Transverse colon (tissue), 4 donors: ENCODE data around the gene SRI. TPM values are rescaled to one million over a fixed set of nuclear protein-coding genes. Genes with fewer than 3 reads are reported as not detected.
"Not testable (repeated sequence)": the region's sequence is repeated elsewhere in the genome, so short reads cannot be mapped to it uniquely, and the experiment has no call there.

ENCODE experiments used
- DNase-seq: peaks from one replicate; pipeline ENCODE4 v3.0.0-alpha.2; 2019
- H3K27ac ChIP-seq, 4 donors: fragments of 200-600 bp; sonication (generic); 2 replicates each; pipeline ENCODE4 v1.5.1; 2016 to 2018; ENCODE audit warnings: inconsistent platforms in 4 of 4
- H3K27me3 ChIP-seq: fragments of 200-600 bp; sonication (generic); 2 replicates; pipeline ENCODE4 v1.5.1; 2017; ENCODE audit warnings: inconsistent platforms
- H3K36me3 ChIP-seq, 4 donors: fragments of 200-600 bp; sonication (generic); 2 replicates each; pipeline ENCODE4 v1.5.1; 2017 to 2019; ENCODE audit warnings: inconsistent platforms in 4 of 4
- H3K4me1 ChIP-seq, 4 donors: fragments of 200-600 bp; sonication (generic); 2 replicates each; pipeline ENCODE4 v1.5.1; 2017 to 2020; ENCODE audit warnings: inconsistent platforms in 4 of 4
- H3K4me3 ChIP-seq, 4 donors: fragments of 200-600 bp; sonication (generic); 1 replicate in 1 of 4; 2 replicates in 3 of 4; pipeline versions ENCODE4 v1.5.1 to v1.6.1; 2017 to 2019; ENCODE audit warnings: inconsistent platforms in 4 of 4
- H3K9me3 ChIP-seq, 2 donors: fragments of 200-600 bp; sonication (generic); 2 replicates each; pipeline ENCODE4 v1.5.1; 2017 to 2019; ENCODE audit warnings: inconsistent platforms in 2 of 2
- EP300 ChIP-seq: sonication (generic); formaldehyde crosslinking; IDR thresholded peaks from one replicate; pipeline ENCODE4 v1.6.1; 2017; ENCODE audit warnings: antibody characterized with exemption, low read depth
- POLR2A ChIP-seq: fragments of 450-650 bp; IDR thresholded peaks from one replicate; pipeline ENCODE4 v1.6.1; 2016; ENCODE audit warnings: antibody characterized with exemption, mild to moderate bottlenecking, moderate library complexity
- POLR2AphosphoS5 ChIP-seq, 3 donors: sonication (generic); formaldehyde crosslinking; IDR thresholded peaks; one replicate each; pipeline ENCODE4 v1.6.1; 2016; ENCODE audit warnings: antibody characterized with exemption in 3 of 3
- WGBS, 2 donors: methylation state at CpG; one replicate each; pipeline ENCODE4 v1.1.5; 2018; ENCODE audit warnings: low coverage in 1 of 2; 5-methylcytosine and 5-hydroxymethylcytosine counted together
- in situ Hi-C, 4 donors: fragments of 200-750 bp; cut with MboI; loops; one replicate each; pipeline versions ENCODE4 v1.15.0 to v1.15.1; 2017; ENCODE audit warnings: low sequenced_read_pairs in 3 of 4, low pct_ligation_motif_present in 1 of 4, low pct_unique_long_range_greater_than_20kb in 1 of 4
- intact Hi-C: fragments of 100-400 bp; cut with DNase I; formaldehyde crosslinking; loops from one replicate; pipeline ENCODE4 v1.15.1; 2023; ENCODE audit warnings: low total_unique reads
- total RNA-seq, 4 donors: library from RNA; depleted of rRNA; stranded (reverse); fragments of >200 nt; gene quantifications; one replicate each; pipeline ENCODE4 v1.1.0, GENCODE V29; 2016
- TF ChIP-seq, protein P1 (sequence below), 5 experiments: fragments of 200-600 bp in 3 of 5; fragments of 450-650 bp in 2 of 5; sonication (generic) in 3 of 5; IDR thresholded peaks; 1 replicate in 2 of 5; 2 replicates in 3 of 5; pipeline ENCODE4 v1.5.1; 2016 to 2017; ENCODE audit warnings: antibody characterized with exemption in 5 of 5, inconsistent platforms in 3 of 5, mild to moderate bottlenecking in 2 of 5, moderate library complexity in 1 of 5

Gene SRI
- total RNA-seq, 4 donors from 2014 or later = 163 to 672 (median 475) TPM

DNA sequence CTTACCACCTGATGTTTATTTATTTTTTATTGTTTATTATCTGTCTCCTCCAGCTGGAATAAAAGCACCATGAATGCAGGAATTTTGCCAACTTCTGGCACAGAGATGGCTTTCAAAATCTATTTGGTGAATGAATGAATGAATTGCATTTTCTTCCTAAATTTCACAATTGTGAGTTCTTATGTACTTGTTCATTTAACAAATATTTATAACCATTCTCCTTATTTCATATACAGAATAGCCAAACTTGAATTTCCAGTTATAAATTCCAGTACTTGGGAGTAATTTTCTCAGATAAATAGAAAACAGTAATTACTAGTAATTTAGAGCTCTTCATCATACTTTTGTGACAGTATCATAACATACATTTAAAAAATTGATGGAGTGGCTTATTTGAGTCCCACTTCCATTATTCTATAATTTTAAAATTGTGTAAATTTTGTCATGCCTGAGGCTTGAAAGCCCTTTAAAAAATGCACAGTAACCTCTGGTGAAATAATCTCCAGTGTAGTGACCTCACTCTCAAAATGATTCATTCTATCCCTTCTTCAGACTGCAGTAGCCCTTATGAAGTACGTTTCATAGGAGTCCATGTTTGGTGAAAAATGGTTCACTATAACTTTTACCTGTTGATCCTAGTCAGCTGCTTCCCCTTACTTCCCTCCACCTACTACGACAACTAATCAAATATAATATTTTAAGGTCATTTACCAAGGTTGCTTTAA, 40.0 kb upstream of the SRI start:
- H3K27me3 ChIP-seq = no peaks in the 10 kb centered on the region
- TF ChIP-seq, protein P1, sequence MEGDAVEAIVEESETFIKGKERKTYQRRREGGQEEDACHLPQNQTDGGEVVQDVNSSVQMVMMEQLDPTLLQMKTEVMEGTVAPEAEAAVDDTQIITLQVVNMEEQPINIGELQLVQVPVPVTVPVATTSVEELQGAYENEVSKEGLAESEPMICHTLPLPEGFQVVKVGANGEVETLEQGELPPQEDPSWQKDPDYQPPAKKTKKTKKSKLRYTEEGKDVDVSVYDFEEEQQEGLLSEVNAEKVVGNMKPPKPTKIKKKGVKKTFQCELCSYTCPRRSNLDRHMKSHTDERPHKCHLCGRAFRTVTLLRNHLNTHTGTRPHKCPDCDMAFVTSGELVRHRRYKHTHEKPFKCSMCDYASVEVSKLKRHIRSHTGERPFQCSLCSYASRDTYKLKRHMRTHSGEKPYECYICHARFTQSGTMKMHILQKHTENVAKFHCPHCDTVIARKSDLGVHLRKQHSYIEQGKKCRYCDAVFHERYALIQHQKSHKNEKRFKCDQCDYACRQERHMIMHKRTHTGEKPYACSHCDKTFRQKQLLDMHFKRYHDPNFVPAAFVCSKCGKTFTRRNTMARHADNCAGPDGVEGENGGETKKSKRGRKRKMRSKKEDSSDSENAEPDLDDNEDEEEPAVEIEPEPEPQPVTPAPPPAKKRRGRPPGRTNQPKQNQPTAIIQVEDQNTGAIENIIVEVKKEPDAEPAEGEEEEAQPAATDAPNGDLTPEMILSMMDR (IDR thresholded peaks at IDR 0.05) = no peak
- TF ChIP-seq POLR2A (no peak), POLR2AphosphoS5 (IDR thresholded peaks at IDR 0.05) (no peak)
- no peak overlapping the region for H3K27ac ChIP-seq
- no peak overlapping the region for H3K4me3 ChIP-seq
- H3K9me3 ChIP-seq = no peaks in the 10 kb centered on the region
- 61 to 81% methylated on average over 2 of the region's 2 CpGs for WGBS, 2 donors
- no peak for DNase-seq
- no peaks in the 10 kb centered on the region for H3K36me3 ChIP-seq
- in situ Hi-C loops (no loop called here), intact Hi-C loops (no loop called here)
- no peaks in the 10 kb centered on the region for H3K4me1 ChIP-seq

GRCh38 chr7:88258296-88258695, 38.5 kb upstream of the SRI start:
- not testable (repeated sequence) for H3K4me3 ChIP-seq

DNA sequence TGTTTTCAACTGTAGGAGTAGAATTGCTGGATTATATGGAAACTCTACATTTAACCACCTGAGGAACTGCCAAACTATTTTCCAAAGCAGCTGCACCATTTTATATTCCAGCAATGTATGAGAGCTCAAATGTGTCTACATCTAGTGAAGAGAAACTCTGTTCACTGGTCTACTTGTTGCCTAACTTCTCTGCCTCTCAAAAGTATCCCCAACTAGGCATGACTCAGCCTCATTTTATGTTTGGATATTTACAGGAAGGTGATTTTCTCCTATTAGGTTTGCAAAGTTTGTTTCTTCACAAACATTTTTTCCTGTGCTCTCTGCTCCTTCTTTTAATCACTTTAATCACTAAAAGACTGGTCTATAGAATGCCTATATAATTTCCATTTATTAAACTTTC, 37.1 kb upstream of the SRI start:
- H3K4me1 ChIP-seq = no peaks in the 10 kb centered on the region
- no peak for DNase-seq
- in situ Hi-C loops = no loop called here
- intact Hi-C loops = no loop called here
- H3K9me3 ChIP-seq = peaks cover 13 to 18% of the 10 kb centered on the region in 2 donors
- no peak overlapping the region for H3K27ac ChIP-seq
- H3K4me3 ChIP-seq = no peak overlapping the region
- no peaks in the 10 kb centered on the region for H3K27me3 ChIP-seq
- no peak for TF ChIP-seq POLR2AphosphoS5 (IDR thresholded peaks at IDR 0.05)
- no peak for TF ChIP-seq EP300
- TF ChIP-seq POLR2A = no peak
- TF ChIP-seq, protein P1 (IDR thresholded peaks at IDR 0.05) = no peak
- H3K36me3 ChIP-seq = no peaks in the 10 kb centered on the region

More at GRCh38 chr7:88258296-88258695, 38.5 kb upstream of the SRI start:
- H3K27me3 ChIP-seq, H3K4me1 ChIP-seq, H3K36me3 ChIP-seq, in situ Hi-C loops, H3K27ac ChIP-seq, DNase-seq, intact Hi-C loops: not testable (repeated sequence)
- WGBS, 2 donors = 94% methylated on average over 1 of the region's 1 CpG; no CpG with 5 or more reads in 1 of the 2 donors
- H3K9me3 ChIP-seq = peaks cover 8 to 12% of the 10 kb centered on the region in 2 donors

- Histone ChIP-seq H3K4me3 (no peak overlapping the region), H3K9me3 (peaks cover 13 to 18% of the 10 kb centered on the region in 2 donors), H3K4me1 (no peaks in the 10 kb centered on the region), H3K27ac (no peak overlapping the region), H3K36me3 (no peaks in the 10 kb centered on the region), H3K27me3 (no peaks in the 10 kb centered on the region)
- intact Hi-C loops = no loop called here
- in situ Hi-C loops = no loop called here
- no peak for DNase-seq
- no peak for TF ChIP-seq POLR2AphosphoS5 (IDR thresholded peaks at IDR 0.05)
- no peak for TF ChIP-seq EP300
- no peak for TF ChIP-seq POLR2A
- TF ChIP-seq, protein P1 (IDR thresholded peaks at IDR 0.05) = no peak
- 75% methylated on average over 2 of the region's 2 CpGs; no CpG with 5 or more reads in 1 of the 2 donors for WGBS, 2 donors
Observed at GRCh38 chr7:88254721-88255424, 35.0 kb upstream of the SRI start.
